ENCODE data around the gene SF3B5.
"Not testable (repeated sequence)": the region's sequence is repeated elsewhere in the genome, so short reads cannot be mapped to it uniquely, and the experiment has no call there.

Gene SF3B5

DNA sequence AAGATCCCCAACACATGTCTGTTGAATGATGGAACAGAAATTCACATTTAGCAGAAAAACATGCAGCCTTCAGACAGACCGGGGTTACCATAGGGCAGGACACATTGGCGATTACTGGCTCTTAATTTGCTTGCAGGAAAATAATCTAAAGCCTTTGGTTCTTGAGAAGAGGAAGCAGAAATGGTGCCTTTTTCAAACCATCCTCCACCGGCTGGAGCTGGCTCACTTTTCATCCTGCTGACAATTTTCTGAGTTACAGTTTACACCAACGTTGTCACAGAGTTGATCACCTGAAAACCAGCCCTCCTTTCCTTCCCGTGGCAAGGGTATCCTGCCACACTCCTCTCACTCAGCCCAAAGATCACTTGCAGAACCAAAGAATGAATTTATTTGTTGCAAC lies 32.6 kb downstream of the SF3B5 start:
- DNase-seq: no peak

DNA sequence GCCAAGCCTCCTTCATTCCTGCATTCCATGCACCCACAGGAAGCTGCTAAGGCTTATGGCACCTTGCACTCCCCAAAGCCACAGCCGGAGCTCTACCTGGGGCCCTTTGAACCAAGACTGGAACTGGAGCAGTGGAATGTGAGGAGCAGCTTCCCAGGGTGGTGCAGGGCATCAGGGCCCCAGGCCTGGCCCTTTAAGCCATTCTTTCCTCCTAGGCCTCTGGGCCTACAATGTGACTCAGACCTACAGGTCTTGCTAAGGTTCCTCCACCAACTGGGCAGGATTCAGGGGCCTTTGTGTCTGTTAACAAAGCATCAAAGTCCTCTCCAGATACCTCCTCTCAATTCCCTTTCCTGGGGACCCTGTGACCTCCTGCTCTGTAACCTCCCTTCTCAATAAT lies 36.2 kb downstream of the SF3B5 start:
- DNase-seq: no peak

DNA sequence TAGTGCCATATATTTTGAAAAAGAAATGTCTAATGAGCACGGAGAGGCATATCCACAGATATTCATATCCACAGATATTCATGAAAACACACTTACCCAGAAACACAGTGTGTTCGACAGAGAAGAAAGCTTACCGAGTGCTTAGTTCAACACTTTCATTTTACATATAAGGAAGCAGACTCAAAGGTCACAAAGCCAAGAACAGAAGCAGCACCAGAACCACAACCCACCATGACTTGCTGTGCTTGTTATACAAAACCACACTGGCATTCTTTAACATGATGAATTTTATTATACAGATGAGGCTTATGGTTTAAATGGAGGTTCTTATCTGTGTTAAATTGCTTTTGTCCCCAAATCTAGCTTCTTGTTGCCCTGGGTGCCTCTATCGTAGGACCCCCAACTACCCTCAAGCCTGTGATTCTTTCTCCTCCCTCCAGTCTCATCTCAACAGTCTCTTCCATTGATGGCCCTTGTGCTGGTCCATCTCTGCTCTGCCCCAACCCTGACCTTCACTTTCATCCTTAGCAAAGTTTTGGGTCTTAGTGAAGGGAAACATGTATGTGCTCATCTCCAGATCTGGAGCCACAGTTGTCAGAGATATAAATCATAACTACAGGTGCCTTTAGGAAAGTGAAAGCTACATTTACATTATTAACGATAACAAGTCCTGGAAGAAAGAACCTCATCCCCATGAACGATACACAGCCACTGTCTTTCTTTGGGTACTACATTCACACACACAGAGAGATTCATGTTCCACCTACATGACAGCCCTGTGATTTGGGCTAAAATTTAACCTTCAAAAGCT lies 40.0 kb downstream of the SF3B5 start:
- DNase-seq: no peak

DNA sequence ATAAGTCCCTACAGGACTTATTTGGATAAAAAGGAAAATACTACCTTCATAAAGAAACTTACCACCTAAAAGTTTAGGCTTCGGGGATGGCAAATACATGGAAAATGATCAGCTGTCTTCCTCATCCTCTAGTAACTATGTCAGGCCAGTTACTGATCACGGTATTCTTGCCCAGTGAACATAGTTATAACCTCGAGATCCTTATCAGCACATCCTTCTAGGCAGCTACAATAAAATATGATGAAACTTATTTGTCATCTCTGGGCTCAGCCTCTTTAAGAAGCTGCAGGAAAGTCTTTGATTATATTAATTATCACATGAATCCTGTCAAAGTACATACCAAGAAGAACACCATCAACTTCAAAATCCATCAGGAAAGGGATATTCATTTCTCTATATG lies 41.8 kb downstream of the SF3B5 start:
- DNase-seq: no peak

DNA sequence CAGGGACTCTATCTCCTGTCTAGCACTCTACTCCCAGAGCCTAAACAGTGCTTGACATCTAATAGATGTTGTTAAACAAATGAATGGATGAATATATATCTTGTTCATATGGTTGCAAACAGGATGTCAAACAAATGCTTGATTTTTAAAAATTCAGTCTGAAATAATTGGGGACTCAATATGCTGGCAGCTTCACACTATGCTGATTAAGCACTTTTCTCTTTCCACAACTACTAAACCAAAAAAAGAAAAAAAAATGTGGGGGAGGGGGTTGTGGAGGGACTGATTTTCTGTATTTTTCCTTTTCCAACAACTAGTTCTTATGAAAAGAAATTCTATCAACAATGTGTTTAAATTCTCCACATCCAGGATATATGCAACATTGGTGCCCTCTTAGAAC lies 42.9 kb downstream of the SF3B5 start:
- no peak for DNase-seq

DNA sequence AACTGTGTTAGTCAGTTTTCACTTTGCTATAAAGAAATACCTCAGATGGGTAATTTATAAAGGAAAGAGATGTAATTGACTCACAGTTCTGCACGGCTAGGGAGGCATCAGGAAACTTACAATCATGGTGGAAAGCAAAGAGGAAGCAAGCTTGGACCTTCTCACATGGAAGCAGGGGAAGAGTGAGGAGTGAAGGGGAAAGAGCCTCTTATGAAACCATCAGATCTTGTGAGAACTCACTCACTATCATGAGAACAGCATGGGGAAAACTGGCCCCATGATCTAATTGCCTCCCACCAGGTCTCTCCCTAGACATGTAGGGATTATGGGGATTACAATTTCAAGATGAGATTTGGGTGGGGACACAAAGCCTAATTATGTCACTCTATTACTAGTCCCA lies 46.0 kb downstream of the SF3B5 start:
- no peak for DNase-seq

DNA sequence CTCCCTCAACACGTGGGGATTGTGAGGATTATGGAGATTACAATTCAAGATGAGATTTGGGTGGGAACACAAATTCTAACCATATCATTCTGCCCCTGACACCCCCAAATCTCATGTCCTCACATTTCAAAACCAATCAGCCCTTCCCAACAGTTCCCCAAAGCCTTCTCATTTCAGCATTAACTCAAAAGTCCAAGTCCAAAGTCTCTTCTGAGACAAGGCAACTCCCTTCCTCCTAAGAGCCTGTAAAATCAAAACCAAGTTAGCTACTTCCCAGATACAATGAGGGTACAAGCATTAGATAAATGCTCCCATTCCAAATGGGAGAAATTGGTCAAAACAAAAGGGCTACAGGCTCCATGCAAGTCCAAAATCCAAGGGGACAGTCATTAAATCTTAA lies 47.7 kb downstream of the SF3B5 start:
- DNase-seq: no peak

DNA sequence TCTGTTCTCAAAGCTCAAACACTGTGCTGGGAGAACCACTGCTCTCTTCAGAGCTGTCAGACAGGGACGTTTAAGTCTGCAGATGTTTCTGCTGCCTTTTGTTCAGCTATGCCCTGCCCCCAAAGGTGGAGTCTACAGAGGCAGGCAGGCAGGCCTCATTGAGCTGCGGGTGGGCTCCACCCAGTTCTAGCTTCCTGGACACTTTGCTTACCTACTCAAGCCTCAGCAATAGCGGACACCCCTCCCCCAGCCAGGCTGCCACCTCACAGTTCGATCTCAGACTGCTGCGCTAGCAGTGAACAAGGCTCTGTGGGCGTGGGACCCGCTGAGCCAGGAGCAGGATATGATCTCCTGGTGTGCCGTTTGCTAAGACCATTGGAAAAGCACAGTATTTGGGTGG lies 48.7 kb downstream of the SF3B5 start:
- DNase-seq: not testable (repeated sequence)

DNA sequence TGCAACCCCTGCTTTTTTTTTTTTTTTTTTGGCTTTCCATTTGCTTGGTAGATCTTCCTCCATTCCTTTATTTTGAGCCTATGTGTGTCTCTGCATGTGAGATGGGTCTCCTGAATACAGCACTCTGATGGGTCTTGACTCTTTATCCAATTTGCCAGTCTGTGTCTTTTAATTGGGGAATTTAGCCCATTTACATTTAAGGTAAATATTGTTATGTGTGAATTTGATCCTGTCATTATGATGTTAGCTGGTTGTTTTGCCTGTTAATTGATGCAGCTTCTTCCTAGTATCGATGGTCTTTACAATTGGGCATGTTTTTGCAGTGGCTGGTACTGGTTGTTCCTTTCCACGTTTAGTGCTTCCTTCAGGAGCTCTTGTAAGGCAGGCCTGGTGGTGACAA lies 50.4 kb downstream of the SF3B5 start:
- DNase-seq: not testable (repeated sequence)

Data from effector CD8-positive, alpha-beta T cell (primary cell).